Liver (tissue), 3 donors: ENCODE data around the gene KLF12.

ENCODE experiments used
- FOXA1 ChIP-seq: IDR thresholded peaks from 2 replicates; pipeline ENCODE4 v1.6.1; 2016; ENCODE audit warnings: antibody characterized with exemption
- GABPA ChIP-seq, 2 donors: IDR thresholded peaks in 1 of 2; conservative IDR thresholded peaks in 1 of 2; 2 replicates each; pipeline ENCODE4 v1.6.1; 2016; ENCODE audit warnings: antibody characterized with exemption in 2 of 2, mild to moderate bottlenecking in 1 of 2, moderate library complexity in 1 of 2
- SP1 ChIP-seq: IDR thresholded peaks from 2 replicates; pipeline ENCODE4 v1.6.1; 2018; ENCODE audit warnings: antibody characterized with exemption, mild to moderate bottlenecking
- YY1 ChIP-seq: IDR thresholded peaks from 2 replicates; pipeline ENCODE4 v1.6.1; 2016; ENCODE audit warnings: antibody characterized with exemption, mild to moderate bottlenecking
- TF ChIP-seq, protein P1 (sequence below): fragments of 150-350 bp; IDR thresholded peaks from 2 replicates; pipeline ENCODE4 v1.5.1; 2017; ENCODE audit warnings: improper control_type of control experiment, low read depth, low read length; ENCODE audit not compliant: missing input control
- TF ChIP-seq, protein P2 (sequence below): IDR thresholded peaks from 2 replicates; pipeline ENCODE4 v1.6.1; 2016; ENCODE audit warnings: antibody characterized with exemption
- TF ChIP-seq, protein P3 (sequence below): IDR thresholded peaks from 2 replicates; pipeline ENCODE4 v1.6.1; 2016; ENCODE audit warnings: antibody characterized with exemption, mild to moderate bottlenecking
- donor health status: healthy.
- donor health status: healthy.

DNA sequence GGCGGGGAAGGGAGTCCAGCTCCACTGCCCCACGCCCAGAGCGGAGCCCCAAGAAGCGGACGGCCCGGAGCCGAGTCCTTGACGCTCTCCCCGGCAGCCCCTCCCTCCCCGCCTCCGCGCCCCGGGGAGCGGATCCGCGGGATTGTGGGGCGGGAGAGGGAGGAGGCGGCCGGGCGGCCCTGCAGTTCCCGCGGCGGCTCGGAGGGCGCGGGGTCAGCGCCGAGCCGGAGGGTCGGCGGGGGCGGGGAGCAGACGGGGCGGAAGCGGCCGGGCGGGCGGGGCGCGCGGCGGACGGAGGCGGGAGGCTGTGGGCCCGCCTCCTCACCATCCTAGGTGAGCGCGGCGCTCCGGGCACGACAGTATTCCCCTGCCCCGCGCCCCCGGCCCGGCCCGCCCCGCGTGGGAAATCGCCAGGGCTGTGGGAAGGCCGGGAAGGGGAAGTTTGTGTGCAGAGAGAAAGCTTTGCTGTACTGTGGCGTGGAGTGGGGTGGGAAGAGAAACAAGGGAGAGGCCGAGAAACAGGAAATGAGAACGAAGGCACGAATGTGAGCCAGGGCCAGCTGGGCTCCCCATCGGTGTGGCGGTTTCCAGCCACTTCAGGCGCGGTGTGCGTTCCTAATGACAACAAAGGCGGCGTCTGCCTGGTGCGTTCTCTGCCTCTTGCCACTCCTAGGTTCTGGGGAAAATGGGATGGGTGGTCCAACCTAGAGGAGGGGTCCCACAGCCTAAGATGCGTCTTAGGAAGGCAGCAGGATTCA, 1.3 kb upstream of the KLF12 start:
- TF ChIP-seq, protein P1, sequence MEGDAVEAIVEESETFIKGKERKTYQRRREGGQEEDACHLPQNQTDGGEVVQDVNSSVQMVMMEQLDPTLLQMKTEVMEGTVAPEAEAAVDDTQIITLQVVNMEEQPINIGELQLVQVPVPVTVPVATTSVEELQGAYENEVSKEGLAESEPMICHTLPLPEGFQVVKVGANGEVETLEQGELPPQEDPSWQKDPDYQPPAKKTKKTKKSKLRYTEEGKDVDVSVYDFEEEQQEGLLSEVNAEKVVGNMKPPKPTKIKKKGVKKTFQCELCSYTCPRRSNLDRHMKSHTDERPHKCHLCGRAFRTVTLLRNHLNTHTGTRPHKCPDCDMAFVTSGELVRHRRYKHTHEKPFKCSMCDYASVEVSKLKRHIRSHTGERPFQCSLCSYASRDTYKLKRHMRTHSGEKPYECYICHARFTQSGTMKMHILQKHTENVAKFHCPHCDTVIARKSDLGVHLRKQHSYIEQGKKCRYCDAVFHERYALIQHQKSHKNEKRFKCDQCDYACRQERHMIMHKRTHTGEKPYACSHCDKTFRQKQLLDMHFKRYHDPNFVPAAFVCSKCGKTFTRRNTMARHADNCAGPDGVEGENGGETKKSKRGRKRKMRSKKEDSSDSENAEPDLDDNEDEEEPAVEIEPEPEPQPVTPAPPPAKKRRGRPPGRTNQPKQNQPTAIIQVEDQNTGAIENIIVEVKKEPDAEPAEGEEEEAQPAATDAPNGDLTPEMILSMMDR = no peak
- TF ChIP-seq YY1 = peak; percentile 15
- TF ChIP-seq GABPA (IDR thresholded peaks at IDR 0.05 in 1 of 2, conservative IDR thresholded peaks at IDR 0.05 in 1 of 2) = peak in 1 of 2 donors; percentile 4
- TF ChIP-seq FOXA1 = no peak
- no peak for TF ChIP-seq SP1
- TF ChIP-seq, protein P2, sequence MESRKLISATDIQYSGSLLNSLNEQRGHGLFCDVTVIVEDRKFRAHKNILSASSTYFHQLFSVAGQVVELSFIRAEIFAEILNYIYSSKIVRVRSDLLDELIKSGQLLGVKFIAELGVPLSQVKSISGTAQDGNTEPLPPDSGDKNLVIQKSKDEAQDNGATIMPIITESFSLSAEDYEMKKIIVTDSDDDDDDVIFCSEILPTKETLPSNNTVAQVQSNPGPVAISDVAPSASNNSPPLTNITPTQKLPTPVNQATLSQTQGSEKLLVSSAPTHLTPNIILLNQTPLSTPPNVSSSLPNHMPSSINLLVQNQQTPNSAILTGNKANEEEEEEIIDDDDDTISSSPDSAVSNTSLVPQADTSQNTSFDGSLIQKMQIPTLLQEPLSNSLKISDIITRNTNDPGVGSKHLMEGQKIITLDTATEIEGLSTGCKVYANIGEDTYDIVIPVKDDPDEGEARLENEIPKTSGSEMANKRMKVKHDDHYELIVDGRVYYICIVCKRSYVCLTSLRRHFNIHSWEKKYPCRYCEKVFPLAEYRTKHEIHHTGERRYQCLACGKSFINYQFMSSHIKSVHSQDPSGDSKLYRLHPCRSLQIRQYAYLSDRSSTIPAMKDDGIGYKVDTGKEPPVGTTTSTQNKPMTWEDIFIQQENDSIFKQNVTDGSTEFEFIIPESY = no peak
- TF ChIP-seq, protein P3, sequence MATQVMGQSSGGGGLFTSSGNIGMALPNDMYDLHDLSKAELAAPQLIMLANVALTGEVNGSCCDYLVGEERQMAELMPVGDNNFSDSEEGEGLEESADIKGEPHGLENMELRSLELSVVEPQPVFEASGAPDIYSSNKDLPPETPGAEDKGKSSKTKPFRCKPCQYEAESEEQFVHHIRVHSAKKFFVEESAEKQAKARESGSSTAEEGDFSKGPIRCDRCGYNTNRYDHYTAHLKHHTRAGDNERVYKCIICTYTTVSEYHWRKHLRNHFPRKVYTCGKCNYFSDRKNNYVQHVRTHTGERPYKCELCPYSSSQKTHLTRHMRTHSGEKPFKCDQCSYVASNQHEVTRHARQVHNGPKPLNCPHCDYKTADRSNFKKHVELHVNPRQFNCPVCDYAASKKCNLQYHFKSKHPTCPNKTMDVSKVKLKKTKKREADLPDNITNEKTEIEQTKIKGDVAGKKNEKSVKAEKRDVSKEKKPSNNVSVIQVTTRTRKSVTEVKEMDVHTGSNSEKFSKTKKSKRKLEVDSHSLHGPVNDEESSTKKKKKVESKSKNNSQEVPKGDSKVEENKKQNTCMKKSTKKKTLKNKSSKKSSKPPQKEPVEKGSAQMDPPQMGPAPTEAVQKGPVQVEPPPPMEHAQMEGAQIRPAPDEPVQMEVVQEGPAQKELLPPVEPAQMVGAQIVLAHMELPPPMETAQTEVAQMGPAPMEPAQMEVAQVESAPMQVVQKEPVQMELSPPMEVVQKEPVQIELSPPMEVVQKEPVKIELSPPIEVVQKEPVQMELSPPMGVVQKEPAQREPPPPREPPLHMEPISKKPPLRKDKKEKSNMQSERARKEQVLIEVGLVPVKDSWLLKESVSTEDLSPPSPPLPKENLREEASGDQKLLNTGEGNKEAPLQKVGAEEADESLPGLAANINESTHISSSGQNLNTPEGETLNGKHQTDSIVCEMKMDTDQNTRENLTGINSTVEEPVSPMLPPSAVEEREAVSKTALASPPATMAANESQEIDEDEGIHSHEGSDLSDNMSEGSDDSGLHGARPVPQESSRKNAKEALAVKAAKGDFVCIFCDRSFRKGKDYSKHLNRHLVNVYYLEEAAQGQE = peak; percentile 11
